Measurements from ENCODE around the gene ANKLE1.

The ANKLE1 gene

DNA sequence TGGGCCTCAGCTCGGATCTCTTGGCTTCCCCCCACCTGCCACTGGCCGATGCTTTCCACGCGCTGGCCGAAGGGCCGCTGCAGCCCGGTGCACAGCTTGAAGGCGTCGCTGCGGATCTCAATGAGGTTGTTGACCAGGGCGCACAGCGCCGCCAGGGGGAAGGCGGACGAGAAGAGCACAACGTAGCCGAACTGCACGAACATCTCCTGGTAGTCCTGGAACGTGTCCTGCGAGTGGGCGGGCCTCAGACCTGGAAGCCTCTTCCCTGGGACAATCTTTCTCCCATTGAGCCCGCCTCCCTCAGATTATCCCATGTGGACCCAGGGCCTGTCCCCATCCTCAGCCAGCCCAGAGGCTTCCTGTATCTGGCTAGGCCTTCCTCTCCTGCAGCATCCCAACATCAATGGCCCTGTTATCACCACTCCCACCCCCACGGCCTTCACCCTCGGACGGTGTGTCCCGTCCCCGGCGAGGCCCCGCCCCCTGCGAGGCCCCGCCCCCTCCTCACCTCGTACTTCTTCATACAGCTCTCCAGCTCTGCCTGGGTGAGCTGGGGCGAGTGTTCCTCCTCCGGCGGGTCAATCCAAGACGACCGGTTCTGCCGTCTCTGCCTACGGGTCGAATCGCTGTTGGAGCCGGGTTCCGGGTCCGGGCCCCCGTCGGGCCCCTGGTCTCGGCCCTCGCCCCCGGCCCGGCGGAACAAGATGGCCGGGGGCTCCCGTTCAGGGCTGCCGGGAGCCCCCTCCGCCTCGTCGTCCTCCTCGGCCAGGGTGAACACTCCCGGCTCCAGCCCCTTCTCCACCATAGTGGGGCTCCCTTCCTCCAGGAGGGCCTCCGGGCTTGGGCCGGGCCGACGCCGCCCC lies 46.2 kb downstream of the ANKLE1 start:
- DNase-seq, result no peak

DNA sequence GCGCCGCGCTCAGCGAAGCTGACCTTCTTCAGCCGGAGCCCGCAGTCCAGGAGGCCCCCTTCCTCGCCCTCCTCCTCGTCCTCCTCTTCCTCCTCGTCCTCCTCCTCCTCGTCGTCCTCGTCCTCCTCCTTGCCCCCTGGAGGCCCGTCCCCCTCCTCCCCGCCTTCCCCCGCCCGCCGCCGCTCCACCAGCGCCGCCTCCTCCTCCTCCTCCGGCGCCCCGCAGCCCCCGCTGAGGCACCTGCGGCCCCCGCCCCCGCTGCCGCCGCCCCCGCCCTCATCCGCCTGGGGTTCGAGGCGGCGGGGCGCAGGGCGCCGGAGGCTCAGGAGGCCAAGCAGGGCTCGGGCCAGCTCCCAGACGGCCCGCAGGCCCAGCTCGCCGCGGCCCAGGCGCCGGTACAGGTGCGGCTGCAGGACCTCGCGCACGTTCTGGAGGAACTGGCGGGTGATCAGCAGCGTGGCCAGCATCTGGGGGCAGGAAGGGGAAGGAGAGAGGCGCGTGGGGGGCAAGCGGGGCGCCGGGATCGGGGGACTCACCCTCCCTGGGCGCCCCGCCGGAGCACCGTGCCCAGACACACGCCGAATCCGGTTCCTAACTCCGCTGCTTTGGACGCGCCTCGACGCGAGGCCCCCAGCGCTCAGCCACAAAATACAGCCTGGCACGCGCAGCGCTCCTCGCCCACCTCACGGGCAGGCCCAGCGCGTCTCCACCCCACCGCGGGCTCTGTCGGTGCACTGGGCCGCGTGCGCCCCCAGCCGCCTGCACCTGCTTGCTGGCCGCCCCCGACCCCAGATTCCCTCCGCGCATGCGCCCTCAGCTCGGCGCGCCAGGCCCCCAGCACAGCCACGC lies 47.0 kb downstream of the ANKLE1 start:
- no peak for DNase-seq

DNA sequence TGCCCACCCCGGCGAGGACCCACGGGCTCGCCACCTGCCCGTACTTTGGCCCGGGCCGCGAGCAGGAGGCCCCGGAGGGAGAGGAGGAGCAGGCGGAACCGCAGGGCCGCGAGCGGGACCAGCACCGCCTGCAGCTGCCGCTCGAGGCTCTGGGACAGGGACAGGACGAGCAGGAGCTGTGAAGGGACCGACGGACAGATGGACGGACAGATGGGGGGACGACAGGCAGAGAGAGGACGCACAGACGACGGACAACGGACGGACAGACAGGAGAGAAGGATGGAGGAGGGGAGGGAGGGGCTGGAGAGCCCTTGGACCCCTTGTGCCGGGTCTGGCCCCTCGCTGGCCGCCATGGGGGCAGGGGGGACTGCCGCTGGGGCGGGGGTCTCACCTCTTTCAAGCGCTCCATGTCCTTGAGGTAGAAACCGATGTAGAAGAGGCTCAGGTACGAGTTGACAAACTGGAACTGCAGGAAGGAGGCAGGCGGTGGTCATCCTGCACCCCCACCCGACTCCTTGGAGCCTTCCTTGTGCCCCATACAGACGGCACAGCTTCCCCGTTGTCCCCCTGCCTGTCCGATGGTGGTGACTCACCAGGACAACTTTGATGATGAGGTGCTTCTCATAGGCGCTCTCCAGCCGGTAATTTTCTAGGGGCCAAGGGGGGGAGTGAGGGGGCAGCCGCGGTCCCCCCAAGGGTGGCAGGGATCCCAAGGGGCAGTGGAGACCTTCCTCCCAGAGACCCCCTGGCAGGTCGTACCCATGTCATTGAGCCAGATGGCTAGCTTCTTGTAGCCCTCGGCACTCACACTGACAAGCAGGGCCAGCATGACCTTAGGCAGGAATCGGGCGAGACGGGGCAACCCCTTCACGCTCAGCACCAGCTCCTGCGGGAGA lies 47.9 kb downstream of the ANKLE1 start:
- no peak for DNase-seq

DNA sequence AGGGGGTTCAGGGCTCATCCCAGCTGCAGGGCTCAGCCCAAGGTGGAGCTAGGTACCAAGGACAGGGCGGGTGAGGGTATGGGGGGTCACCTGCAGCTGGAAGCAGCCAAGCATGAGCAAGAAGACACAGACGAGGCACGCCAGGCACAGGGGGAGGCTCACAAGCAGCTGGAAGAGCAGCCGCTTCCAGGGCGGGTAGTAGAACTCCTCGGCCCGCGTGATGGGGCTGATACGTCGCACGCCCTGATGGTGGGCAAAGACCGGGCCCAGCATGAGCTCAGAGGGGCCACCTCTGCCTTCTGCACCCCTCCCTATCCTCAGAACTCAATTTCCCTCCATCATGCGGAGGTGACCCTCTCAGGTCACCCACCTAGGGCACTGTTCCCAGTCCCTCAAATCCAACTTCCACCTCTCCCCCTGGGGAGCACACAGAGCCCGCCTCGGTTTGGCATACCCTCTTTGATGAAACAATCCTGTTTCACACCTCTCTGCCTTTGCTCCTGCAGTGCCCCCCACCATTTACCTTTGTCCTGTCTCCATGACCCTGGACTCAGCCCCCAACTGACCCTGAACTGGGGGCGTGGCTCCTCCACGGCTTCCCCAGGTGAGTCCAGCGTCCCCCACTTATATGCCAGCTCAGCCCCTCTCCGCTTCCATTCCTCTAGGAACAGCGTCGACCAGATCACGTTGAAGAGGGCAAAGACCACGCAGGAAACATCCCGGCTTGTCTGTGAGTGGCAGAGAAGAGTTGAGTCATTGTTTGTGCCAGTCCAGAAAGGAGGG lies 48.8 kb downstream of the ANKLE1 start:
- DNase-seq, result no peak

DNA sequence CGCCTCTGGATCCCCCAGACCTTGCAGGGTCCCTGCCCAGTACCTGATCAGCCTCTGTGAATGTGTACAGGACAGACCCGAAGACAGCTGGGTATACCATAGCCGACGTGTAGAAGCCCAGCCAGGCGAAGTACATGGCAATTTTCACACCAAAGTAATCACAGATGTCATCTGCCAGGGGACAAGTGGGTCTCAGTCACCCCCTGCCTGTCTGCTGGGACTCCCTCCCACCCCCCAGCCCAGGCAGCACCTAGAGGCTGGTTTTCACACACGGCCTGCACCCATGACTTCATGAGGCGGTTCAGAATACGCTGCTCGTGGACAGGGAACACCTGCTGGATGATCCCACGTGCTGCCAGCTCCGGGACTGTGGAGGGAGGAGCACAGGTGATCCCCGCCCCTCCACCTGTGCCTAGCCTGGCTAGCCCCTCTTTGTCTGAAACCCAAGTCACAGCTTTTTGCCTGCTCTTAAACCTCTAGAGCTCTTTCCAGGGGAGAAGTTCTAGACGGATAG lies 49.4 kb downstream of the ANKLE1 start:
- no peak for DNase-seq

DNA sequence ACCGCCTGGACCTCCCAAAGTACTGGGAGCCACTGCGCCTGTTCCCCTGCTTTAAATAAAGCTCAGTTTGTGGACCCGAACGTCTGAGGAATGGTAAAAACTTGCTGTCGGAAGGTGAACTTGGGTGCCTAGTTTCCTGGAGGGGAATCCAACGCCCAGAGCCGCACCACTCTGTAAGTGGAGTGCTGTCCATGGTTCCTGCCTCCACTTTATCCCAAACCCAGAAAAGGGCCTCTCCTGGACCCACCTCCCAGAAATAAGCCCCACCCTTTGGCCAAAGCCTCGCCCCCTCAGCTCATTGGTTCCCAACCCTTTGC lies 50.6 kb downstream of the ANKLE1 start:
- no peak for DNase-seq

DNA sequence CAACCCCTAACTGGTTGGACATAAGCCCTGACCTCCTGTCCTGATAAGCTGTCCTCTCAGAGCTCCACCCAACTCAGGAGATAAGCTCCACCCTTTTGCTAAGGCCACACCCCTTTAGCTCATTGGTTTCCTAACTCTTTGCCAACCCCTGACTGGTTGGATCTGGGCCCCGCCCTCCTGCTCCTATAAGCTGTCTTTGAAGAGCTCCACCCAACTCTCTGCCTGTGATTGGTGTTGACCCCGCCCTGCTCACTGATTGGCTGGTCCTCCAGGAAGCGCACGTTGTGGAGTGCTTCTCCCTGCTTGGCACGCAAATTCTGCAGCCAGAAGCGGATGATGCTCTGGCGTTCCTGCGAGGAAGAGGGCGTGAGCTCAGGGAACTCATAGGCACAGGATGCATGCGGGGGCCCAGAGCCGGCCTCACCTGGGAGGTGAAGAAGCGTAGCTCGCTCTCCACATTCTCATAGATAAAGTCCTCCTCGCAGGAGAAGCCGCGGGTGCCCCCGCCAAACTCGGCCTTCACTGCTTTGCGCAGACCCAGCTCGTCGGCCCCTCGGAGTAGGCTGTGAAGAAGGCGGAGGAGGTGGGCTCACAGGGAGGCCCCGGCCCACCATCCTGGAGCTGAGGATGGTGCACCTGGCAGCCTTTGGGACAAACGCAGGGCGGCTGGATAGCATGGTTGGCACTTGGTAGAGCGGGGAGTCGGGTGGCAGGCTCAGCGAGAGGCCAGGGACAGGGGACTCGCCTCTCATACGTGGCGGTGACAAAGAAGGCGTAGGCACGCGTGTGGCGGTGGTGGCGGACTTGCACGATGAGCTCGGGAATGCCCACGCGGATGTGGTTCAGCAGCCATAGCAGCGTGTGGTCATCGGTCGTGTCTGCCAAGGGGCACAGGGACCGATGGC lies 51.2 kb downstream of the ANKLE1 start:
- peak; percentile 32 to 48 for DNase-seq

DNA sequence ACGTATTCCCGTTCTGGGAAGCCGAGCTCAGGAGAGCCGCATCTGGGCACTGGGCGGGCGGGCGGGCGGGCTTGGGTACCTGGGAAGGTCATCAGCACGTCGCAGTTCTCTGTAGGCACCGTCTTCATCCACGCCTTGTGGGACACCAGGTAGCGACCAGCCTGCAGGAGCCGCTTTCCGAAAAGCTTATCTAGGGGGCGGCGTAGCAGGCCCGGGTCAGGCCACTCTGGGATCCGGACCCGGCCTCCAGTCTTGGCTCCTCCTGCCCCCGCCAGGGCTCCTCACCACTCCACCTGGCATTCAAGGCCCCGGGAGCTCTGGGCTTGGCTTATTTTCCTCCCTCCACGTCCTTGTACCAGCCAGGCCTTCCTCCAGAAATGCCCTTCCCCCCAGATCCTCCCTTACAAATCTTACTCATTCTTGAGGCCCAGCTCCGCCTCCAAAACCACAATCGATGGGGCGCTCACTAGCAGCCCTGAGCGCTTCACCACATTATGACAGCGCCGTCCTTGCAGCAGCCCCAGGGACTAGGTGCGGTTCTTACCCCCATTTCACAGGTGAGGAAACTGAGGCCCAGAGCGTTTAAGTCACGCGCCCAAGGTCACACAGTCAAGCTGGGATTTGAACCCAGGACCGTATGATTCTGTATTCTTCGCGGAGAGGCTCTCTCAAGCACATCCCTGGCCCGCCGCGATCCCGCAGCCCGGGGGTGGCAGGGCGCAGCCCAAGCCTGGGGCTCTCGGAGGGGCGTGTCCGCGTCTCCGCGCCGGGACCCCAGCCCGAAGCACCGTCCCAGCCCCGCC lies 52.1 kb downstream of the ANKLE1 start:
- DNase-seq, result no peak

DNA sequence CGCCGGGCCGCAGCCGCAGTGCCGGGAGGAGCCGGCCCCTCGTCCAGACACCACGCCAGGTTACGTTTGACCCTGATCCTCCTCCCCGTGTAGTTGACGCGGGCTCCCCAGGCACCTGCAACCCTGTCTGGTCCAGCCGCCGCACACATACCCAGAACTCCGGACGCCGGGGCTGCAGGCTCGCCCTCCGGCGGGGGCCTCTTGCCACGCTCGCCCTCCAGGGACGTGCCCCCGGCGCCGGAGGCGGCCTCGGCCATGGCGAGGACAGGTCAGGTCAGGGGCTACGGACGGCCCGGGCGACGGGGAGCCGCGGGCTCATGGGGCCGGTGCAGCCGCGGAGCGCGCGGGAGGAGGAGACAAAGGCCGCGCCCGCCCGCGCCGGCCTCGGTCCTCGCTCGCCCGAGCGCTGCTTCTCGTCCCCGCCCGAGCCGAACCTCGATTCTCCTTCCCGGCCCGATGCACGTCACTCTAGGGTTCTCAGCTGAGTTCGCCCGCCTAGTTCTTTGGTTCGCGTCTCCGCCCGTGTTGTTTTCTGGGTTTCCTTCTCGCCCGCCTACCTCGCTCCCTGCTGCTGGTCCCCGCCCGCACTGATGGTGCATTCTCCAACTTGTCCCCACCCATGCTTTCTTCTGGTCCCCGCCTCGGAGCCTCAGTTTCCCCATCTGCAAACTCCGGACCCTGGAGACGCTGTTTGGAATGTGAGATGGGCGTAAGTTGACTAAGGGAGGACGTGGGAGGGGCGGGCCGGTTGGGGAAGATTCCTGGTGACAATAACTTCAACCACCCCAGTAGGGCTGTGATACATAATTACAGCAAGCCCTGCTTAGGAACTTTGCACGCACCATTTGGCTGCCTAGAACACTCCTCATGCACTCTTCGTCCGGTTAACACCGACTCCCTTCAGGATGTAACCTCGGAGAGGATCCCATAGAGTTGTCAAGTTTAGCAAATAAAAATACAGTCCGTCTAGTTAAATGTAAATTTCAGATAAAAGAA lies 53.0 kb downstream of the ANKLE1 start, which contains the start of gene ANO8:
TSS of gene ANO8 (minus strand) at position 442 of the 996 bp plus-strand sequence. CDS start at position 257, 185 bp downstream.
- peak; percentile 97 to 98 for DNase-seq

DNA sequence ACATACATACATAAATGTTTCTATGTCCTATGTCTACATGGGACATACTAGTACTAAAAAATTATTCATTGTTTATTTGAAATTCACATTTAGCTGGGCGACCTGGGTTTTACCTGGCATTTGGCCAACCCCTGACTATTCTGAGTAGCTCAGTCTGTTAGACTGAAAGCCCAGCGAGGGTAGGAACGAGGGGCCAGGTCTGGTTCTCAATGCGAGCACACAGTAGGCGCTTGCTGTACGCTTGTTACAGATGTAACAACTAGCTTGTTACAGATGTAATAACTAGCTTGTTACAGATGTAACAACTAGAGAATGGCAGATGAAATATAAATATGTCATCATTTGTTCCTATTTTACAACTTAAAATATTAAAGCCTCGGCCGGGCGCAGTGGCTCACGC lies 53.9 kb downstream of the ANKLE1 start:
- no peak for DNase-seq
